Neuronal stem cell (in vitro differentiated cells): ENCODE data around the gene KLHL25.
"Not testable (repeated sequence)": the region's sequence is repeated elsewhere in the genome, so short reads cannot be mapped to it uniquely, and the experiment has no call there.

ENCODE experiments used
- DNase-seq: peaks from one replicate; pipeline ENCODE4 v3.0.0-alpha.2; 2013; ENCODE audit warnings: low spot score
- H2AFZ ChIP-seq: one replicate; pipeline ENCODE4 v1.6.1; 2013; ENCODE audit warnings: mild to moderate bottlenecking, low read length, inconsistent platforms
- H2AK5ac ChIP-seq: 2 replicates; pipeline ENCODE4 v1.6.1; 2013; ENCODE audit warnings: low read depth, mild to moderate bottlenecking, inconsistent platforms, low read length, moderate library complexity, mixed read lengths
- H2BK120ac ChIP-seq: 2 replicates; pipeline ENCODE4 v1.6.1; 2013; ENCODE audit warnings: low read depth, mild to moderate bottlenecking, inconsistent platforms, low read length, moderate library complexity, mixed read lengths
- H2BK12ac ChIP-seq: one replicate; pipeline ENCODE4 v1.6.1; 2013; ENCODE audit warnings: low read length, inconsistent platforms
- H2BK15ac ChIP-seq: 2 replicates; pipeline ENCODE4 v1.6.1; 2013; ENCODE audit warnings: mild to moderate bottlenecking, low read length, inconsistent platforms, mixed read lengths
- H2BK5ac ChIP-seq: one replicate; pipeline ENCODE4 v1.6.1; 2013; ENCODE audit warnings: inconsistent platforms, mild to moderate bottlenecking, low read length, moderate library complexity
- H3K14ac ChIP-seq: one replicate; pipeline ENCODE4 v1.6.1; 2013; ENCODE audit warnings: low read length, inconsistent platforms
- H3K18ac ChIP-seq: 2 replicates; pipeline ENCODE4 v1.6.1; 2013; ENCODE audit warnings: low read length, inconsistent platforms
- H3K23ac ChIP-seq: 2 replicates; pipeline ENCODE4 v1.6.1; 2013; ENCODE audit warnings: low read depth, mild to moderate bottlenecking, mixed read lengths, low read length, inconsistent platforms; ENCODE audit not compliant: poor library complexity
- H3K27ac ChIP-seq: replicated peaks from 3 replicates; pipeline ENCODE4 v1.5.1; 2013; ENCODE audit warnings: low read length, inconsistent platforms
- H3K27me3 ChIP-seq, 3 experiments: 2 replicates each; pipeline ENCODE4 v1.6.1; 2013; ENCODE audit warnings: low read length in 3 of 3, mild to moderate bottlenecking in 2 of 3, inconsistent platforms in 1 of 3, low read depth in 1 of 3, mixed read lengths in 1 of 3, moderate library complexity in 1 of 3; ENCODE audit not compliant: control insufficient read depth in 3 of 3, insufficient read depth in 3 of 3
- H3K36me3 ChIP-seq, 2 donors: replicated peaks in 1 of 2; 2 replicates each; pipeline ENCODE4 v1.6.1; 2013; ENCODE audit warnings: low read length in 2 of 2; ENCODE audit not compliant: control insufficient read depth in 2 of 2, insufficient read depth in 2 of 2
- H3K4ac ChIP-seq: 2 replicates; pipeline ENCODE4 v1.6.1; 2013; ENCODE audit warnings: inconsistent platforms, mild to moderate bottlenecking, low read length, moderate library complexity
- H3K4me1 ChIP-seq, 2 donors: 1 replicate in 1 of 2; 2 replicates in 1 of 2; pipeline ENCODE4 v1.6.1; 2013; ENCODE audit warnings: low read length in 2 of 2, low read depth in 1 of 2; ENCODE audit not compliant: control insufficient read depth in 2 of 2, insufficient read depth in 1 of 2
- H3K4me2 ChIP-seq: one replicate; pipeline ENCODE4 v1.6.1; 2013; ENCODE audit warnings: mild to moderate bottlenecking, low read length, inconsistent platforms; ENCODE audit not compliant: insufficient read depth, poor library complexity, severe bottlenecking
- H3K4me3 ChIP-seq, 2 donors: 2 replicates each; pipeline ENCODE4 v1.5.1; 2013; ENCODE audit warnings: low read length in 2 of 2, mild to moderate bottlenecking in 2 of 2, inconsistent platforms in 1 of 2, moderate library complexity in 1 of 2
- H3K79me1 ChIP-seq: one replicate; pipeline ENCODE4 v1.6.1; 2013; ENCODE audit warnings: low read depth, mild to moderate bottlenecking, inconsistent platforms, low read length, moderate library complexity
- H3K9ac ChIP-seq: one replicate; pipeline ENCODE4 v1.6.1; 2013; ENCODE audit warnings: mild to moderate bottlenecking, low read depth, low read length, inconsistent platforms; ENCODE audit not compliant: poor library complexity
- H3K9me3 ChIP-seq, 2 donors: replicated peaks in 1 of 2; 2 replicates each; pipeline versions ENCODE3 to v1.6.1; 2013; ENCODE audit warnings: low read length in 2 of 2, mild to moderate bottlenecking in 2 of 2, inconsistent platforms in 1 of 2, low read depth in 1 of 2, mixed read lengths in 1 of 2, moderate library complexity in 1 of 2; ENCODE audit not compliant: control insufficient read depth in 2 of 2, insufficient read depth in 1 of 2
- H4K8ac ChIP-seq: one replicate; pipeline ENCODE4 v1.6.1; 2013; ENCODE audit warnings: low read depth, mild to moderate bottlenecking, inconsistent platforms, low read length, moderate library complexity
- H4K91ac ChIP-seq: one replicate; pipeline ENCODE4 v1.6.1; 2013; ENCODE audit warnings: low read length, low read depth, mild to moderate bottlenecking, inconsistent platforms; ENCODE audit not compliant: poor library complexity
- WGBS, 2 donors: extraction: QIAGEN DNeasy Blood & Tissue Kit; methylation state at CpG; one replicate each; pipeline ENCODE4 v1.1.7; 2013; ENCODE audit warnings: missing lambda C conversion rate in 2 of 2, mixed read lengths in 1 of 2; ENCODE audit not compliant: insufficient read length in 2 of 2, insufficient replicate concordance in 1 of 2; ENCODE audit errors: extremely low coverage in 2 of 2; 5-methylcytosine and 5-hydroxymethylcytosine counted together

The KLHL25 gene

DNA sequence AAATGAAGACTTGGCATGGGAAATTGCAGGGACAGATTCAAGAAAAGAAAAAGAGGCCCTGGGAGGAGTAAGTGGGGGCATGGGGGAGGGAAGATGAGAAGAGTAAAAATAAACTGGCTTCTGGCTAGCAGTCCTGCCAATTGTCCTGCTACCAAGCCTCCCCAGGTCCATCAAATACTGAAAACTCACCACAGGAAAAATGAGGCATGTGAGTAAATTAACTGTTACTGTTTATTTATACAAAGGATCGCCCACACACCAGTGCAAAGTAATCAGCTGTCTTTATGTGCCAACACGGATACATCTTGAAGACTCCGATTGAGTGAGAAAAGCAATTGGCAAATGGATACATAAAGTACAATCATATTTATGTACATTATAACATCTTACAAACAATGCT lies 10.7 kb upstream of the KLHL25 start:
- no peak overlapping the region for H2BK12ac ChIP-seq
- H2BK120ac ChIP-seq = no peak overlapping the region
- no CpG with 5 or more reads among the region's 3 CpGs for WGBS, 2 donors
- no peak overlapping the region for H3K4me3 ChIP-seq
- DNase-seq = no peak
- H2AFZ ChIP-seq = no peak overlapping the region
- no peak overlapping the region for H3K4ac ChIP-seq
- H3K14ac ChIP-seq = no peak overlapping the region
- no peak overlapping the region for H4K91ac ChIP-seq
- no peaks in the 10 kb centered on the region for H3K4me1 ChIP-seq
- no peak overlapping the region for H3K9ac ChIP-seq
- no peak overlapping the region for H2BK15ac ChIP-seq
- H3K36me3 ChIP-seq = no peaks in the 10 kb centered on the region
- H3K9me3 ChIP-seq = no peaks in the 10 kb centered on the region
- H3K18ac ChIP-seq = no peak overlapping the region
- H3K4me2 ChIP-seq = no peak overlapping the region
- H2AK5ac ChIP-seq = no peak overlapping the region
- no peak overlapping the region for H2BK5ac ChIP-seq
- H3K27me3 ChIP-seq = no peaks in the 10 kb centered on the region
- H3K79me1 ChIP-seq = no peaks in the 10 kb centered on the region
- H4K8ac ChIP-seq = no peak overlapping the region
- no peak overlapping the region for H3K27ac ChIP-seq
- no peak overlapping the region for H3K23ac ChIP-seq

DNA sequence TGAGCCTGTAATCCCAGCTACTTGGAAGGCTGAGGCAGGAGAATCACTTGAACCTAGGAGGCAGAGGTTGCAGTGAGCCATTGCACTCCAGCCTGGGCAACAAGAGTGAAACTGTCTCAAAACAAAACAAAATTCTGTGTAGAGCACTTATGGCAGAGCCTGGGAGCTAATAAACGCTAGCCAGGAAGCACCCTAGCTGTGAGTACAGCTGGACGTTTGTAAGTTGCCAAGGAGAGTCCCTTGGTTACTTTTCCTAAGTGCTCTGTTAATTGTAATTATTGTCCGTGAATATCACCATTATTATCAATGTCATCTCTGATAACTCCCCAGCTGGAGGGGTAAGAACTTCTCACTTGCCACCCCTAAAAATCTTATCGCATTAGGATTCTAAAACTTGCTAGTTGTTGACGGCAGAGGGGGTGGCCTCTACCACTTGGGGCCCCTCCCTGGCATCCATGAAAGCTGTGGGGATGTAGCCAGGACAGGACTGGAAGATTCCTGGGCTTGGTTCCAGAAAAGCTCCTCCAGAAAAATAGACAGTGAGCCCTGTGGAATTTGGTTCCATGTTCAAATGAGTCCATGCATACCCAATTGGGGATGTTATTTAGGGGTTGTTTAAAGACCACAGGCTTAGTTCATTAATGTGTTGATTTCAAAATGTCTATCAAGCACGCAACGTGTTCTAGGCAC lies 9.9 kb upstream of the KLHL25 start:
- H3K9ac ChIP-seq = no peak overlapping the region
- no peaks in the 10 kb centered on the region for H3K36me3 ChIP-seq
- no peak overlapping the region for H2BK5ac ChIP-seq
- H3K27me3 ChIP-seq = no peaks in the 10 kb centered on the region
- no peaks in the 10 kb centered on the region for H3K9me3 ChIP-seq
- no peak overlapping the region for H2AK5ac ChIP-seq
- DNase-seq = no peak
- no peak overlapping the region for H3K18ac ChIP-seq
- H2BK12ac ChIP-seq = no peak overlapping the region
- H3K23ac ChIP-seq = no peak overlapping the region
- no peaks in the 10 kb centered on the region for H3K4me1 ChIP-seq
- no peak overlapping the region for H3K14ac ChIP-seq
- H4K8ac ChIP-seq = no peak overlapping the region
- WGBS, 2 donors = no CpG with 5 or more reads among the region's 7 CpGs
- H3K79me1 ChIP-seq = no peaks in the 10 kb centered on the region
- no peak overlapping the region for H2BK15ac ChIP-seq
- no peak overlapping the region for H4K91ac ChIP-seq
- H3K4me2 ChIP-seq = no peak overlapping the region
- H3K4me3 ChIP-seq = no peak overlapping the region
- H3K27ac ChIP-seq = no peak overlapping the region
- H3K4ac ChIP-seq = no peak overlapping the region
- H2BK120ac ChIP-seq = no peak overlapping the region
- H2AFZ ChIP-seq = no peak overlapping the region

DNA sequence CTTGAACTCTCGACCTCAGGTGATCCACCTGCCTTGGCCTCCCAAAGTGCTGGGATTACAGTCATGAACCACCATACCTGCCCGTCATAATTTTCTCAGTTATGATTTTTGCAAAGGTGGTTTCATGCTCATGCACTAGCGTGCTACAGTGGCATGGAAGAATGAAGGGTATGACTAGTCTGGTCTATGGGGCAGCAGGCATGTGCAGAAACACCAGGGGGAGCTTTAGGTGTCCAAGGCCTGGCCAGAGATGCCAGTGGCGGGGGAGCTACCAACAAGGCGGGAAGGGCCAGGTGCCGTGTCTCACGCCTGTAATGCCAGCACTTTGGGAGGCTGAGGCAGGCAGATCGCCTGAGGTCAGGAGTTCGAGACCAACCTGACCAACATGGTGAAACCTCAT lies 7.9 kb upstream of the KLHL25 start:
- H3K27me3 ChIP-seq, H2BK120ac ChIP-seq, H3K9ac ChIP-seq, H2BK15ac ChIP-seq, H3K14ac ChIP-seq, H3K4me1 ChIP-seq, DNase-seq, H3K4me2 ChIP-seq, H3K36me3 ChIP-seq, H2BK5ac ChIP-seq, H3K9me3 ChIP-seq, H3K4me3 ChIP-seq, H2BK12ac ChIP-seq, H3K79me1 ChIP-seq, H2AFZ ChIP-seq, H4K8ac ChIP-seq, H3K4ac ChIP-seq, H2AK5ac ChIP-seq, H4K91ac ChIP-seq, H3K27ac ChIP-seq, H3K23ac ChIP-seq, H3K18ac ChIP-seq: not testable (repeated sequence)
- no CpG with 5 or more reads among the region's 9 CpGs for WGBS, 2 donors

DNA sequence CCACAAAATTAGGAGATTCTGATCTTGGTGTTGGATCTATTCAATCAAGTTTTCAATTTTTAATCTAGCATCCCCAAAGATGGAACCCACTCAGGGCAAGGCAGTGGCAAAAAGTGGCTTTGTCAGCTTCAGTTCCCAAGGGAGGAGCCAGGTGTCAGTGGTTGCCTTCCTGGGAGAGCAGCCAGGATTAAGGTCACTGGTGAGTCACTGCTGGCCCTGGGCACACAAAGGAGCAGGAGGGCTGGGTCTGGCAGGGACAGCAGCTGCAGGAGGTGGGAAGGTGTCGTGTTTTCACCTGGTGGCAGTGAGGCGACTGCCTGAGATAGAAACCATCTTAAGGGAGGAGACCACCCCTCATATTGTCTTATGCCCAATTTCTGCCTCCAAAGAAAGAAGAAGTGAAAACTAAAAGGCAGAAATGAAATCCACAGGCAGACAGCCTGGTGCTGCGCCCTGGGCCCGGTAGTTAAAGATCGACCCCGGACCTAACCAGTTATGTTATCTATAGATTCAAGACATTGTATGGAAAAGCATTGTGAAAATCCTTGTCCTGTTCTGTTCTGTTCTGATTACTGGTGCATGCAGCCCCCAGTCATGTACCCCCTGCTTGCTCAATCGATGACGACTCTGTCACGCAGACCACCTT lies 5.9 kb upstream of the KLHL25 start:
- Histone ChIP-seq H3K23ac (no peak overlapping the region), H3K36me3 (no peaks in the 10 kb centered on the region), H3K9me3 (peaks cover 1 to 4% of the 10 kb centered on the region in 2 donors), H3K4me3 (no peak overlapping the region), H3K27ac (no peak overlapping the region), H4K8ac (no peak overlapping the region), H3K4me2 (no peak overlapping the region), H2BK15ac (no peak overlapping the region), H3K9ac (no peak overlapping the region), H3K27me3 (no peaks in the 10 kb centered on the region), H3K79me1 (no peaks in the 10 kb centered on the region), H3K4ac (no peak overlapping the region), H2AFZ (no peak overlapping the region), H2BK12ac (no peak overlapping the region), H3K4me1 (no peaks in the 10 kb centered on the region), H2BK5ac (no peak overlapping the region), H2BK120ac (no peak overlapping the region), H3K14ac (no peak overlapping the region), H3K18ac (no peak overlapping the region), H4K91ac (no peak overlapping the region), H2AK5ac (no peak overlapping the region)
- no peak for DNase-seq
- WGBS, 2 donors = no CpG with 5 or more reads among the region's 9 CpGs
